ENCODE measurements around the gene CPEB4.

The CPEB4 gene

DNA sequence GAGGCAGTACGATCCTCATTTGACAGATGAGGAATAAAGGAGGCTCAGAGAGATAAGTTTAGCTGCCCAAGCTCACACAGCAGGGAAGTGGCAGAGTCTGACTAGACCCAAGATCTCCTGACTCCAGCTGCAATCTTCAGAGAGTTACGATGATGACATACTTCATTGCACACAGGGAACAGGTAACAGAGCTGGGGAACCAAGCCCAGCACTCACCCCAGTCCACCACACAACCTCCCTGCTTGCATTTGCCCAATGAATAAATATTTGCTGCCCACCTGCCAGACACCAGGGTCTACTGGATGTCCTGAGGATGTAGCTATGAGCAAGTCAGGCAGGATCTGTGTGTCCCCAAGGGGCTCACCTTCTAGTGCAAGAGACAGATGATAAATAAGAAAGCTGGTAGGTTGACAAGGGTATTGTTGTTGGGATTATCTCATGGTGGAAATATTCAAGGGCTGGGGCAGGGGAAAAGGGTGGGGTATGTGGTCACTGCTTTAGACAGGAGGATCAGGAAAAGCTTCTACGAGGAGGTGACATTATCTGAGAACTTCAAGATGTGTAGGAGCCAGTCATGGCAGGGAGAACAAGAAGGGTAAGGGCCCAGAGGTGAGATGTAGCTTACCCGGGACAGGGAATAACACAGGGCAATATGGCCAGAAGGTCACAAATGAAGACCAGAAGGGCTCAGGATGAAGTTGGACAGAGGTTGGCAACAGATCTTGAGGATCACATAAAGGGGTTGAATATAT is 28.6 kb upstream of the CPEB4 start:
- DNase-seq, result no peak

DNA sequence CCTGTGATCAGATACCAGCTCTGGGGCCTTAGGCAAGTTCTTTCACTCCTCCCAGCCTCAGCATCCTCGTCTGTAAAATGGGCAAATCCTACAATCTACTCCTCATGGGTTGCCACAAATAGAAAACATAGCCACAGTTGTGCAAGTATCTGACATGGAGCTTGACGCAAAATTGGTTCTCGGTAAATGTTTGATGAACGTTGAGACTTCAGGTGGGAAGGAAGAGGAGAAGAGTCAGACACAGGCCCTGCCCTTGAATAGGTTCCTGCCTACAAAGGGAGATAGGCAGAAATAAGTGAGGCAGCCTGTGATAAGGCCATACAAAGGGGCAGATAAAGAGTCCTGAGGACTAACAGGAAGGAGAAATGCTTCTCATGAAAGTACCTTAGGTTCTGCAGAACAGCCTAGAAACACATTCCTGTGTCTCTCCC is 26.1 kb upstream of the CPEB4 start:
- no peak for DNase-seq

GRCh38 chr5:173863359-173863758 is 24.8 kb upstream of the CPEB4 start:
- DNase-seq, result no peak

GRCh38 chr5:173864126-173865050 is 23.8 kb upstream of the CPEB4 start:
- no peak for DNase-seq

GRCh38 chr5:173866243-173866857 is 21.8 kb upstream of the CPEB4 start:
- no peak for DNase-seq

DNA sequence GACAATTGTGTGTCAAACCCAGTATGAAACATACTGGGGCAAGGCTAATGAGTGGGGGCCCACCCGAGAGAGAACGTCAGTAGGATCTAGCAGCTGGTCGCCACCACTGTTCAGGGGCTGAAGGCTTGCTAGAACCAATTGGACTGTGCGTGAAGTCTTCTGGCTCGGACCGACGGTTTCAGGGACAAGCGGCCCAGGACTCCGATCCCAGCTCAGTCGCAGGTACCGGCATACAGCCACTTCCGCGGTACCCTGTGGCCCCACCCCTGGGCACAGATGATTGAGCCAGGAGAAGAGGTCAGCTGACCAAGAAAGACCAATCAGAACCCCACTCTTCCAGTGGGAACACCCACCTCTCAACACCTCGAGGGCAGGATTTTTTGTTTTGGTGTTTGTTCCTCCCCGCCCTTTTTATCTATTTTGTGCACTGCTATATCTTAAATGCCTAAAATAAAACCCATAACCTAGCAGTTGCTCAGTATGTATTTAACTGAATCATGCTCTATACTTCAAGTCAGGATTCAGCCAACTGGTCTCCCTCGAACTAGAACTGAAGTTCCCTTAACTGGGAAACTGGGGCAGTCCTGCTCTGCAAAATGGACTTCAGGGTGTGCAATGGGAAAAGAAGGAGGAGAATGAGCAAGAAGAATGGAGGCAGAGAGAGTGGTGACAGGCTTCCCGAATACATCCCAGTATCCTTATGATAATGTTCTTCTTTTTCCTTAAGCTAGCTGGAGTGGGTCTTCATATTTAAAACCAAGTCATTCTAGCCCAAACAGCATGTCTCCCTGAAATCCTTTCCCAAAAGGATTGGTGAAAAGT is 21.1 kb upstream of the CPEB4 start:
- DNase-seq, result no peak

- DNase-seq, result no peak
Measured at GRCh38 chr5:173868096-173868880, 19.9 kb upstream of the CPEB4 start.

DNA sequence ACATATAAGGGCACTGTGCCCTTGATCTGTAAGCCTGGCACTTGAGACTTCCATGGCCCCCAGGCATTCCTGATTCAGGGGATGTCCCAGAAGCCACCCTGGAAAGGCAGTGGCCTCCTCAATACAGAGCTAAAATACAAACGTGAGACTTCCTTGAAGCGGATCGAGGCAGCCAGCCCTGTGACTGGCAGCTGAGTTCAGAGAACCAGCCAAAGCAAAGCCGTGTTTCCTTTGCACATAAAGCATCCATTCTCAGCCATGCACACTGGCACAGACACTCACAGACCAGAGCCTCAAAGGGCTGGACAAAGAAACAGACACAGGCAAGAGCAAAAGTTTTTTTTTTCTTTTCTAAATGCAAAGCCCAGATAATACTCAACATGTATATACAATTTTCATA is 18.8 kb upstream of the CPEB4 start:
- no peak for DNase-seq

GRCh38 chr5:173872957-173873305 is 15.2 kb upstream of the CPEB4 start:
- DNase-seq, result no peak

- DNase-seq, result no peak
Measured at GRCh38 chr5:173873306-173873922, 14.7 kb upstream of the CPEB4 start.

DNA sequence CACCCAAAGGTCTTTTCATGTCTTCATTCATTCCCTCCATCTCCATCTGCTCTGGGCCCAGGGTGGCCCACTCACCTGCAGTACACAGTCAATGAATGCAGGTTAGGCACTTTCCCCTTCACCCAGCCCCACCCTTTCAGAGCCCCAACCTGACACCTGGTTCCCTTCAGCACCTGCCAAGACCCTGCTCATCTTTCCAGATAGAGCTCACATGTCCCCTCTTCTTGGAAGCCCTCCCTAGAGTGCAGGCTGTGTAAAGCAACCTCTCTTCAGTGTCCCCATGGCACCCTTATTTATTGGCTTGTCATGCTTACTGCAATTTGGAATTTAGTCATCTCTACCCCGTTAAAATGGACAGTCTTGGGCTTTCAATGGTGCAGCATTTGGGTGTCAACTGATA is 13.0 kb upstream of the CPEB4 start:
- DNase-seq, result no peak

DNA sequence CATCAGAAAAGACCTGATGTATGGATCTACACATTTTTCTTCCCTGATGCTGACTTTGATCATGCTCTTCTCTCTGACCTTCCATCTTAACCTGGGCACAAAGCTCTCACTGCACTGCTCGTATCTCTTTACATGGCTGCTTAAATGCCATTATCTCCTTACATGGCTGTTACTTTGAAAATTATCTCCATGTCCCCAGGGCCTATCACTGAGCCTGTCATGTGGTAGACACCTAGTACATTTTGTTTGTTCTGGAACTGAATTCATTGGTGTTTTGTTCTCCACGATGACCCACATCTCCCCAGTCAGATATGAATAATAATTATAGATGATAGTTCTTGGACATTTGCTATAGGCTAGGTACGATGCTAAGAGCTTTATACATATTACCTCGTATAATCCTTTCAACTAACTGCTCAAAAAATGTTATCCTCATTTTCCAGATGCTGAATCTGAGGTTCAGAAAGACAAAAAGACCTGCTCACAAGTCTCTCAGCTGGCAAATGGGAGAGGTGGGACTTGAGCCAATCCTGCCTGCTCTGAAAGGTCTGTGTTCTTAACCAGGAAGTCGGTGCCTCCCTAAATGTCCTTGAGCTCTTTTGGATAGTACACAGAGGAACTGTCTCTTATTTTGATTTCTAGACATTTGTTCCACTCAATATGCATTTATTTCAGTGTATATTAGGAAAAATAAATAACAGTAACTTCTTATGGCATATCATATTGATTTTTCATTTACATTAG is 9.8 kb upstream of the CPEB4 start:
- peak; percentile 52 for DNase-seq

- no peak for DNase-seq
Measured at GRCh38 chr5:173880306-173880985, 7.7 kb upstream of the CPEB4 start.

GRCh38 chr5:173881811-173882575 is 6.2 kb upstream of the CPEB4 start:
- DNase-seq, result no peak

DNA sequence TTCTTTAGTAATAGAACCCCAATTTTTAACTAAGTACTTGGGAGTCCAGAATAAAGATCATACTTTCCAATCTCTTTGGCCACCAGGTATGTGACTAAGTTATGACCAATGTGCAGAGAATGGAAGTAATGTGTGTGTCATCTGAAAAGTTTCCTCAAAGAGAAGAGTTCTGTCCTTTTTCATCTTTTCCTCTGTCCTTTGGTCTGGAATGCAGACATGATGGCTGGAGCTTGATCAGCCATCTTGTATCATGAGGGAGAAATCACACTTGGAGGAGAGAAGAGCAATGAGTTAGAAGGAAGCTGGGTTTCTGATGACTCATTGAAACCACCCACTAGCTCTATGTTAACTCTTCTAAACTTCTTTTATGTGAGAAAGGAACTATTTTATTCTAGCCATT is 5.5 kb upstream of the CPEB4 start:
- DNase-seq, result no peak

DNA sequence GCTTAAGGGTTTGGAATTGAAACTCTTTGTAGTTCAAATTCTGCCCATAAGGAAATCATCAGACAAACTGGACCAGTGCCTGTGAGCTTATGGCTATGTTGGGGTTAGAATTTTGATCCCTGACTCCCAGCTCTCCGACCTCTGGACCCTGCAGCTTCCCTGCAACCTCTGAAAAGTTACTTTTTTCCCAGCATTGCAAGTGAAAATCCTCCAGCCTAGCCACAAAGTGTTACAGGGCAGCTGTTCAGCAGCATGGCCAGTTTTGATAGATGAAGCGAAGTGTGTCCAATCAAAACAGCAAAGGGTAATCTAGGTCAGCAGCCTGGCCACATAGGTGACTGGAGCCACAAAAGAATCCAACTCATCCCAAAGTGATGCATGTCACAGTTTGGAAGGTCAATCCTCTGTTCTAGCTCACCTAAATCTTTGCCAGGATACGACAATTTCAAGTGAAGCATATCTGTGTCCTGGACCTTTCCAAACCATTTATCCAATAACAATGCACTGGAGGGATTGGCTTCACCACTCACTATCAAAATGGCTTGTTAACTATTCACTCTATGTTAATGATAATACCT is 4.7 kb upstream of the CPEB4 start:
- DNase-seq, result no peak

GRCh38 chr5:173884402-173885053 is 3.6 kb upstream of the CPEB4 start:
- DNase-seq, result no peak

- no peak for DNase-seq
Measured at GRCh38 chr5:173885054-173885443, 3.1 kb upstream of the CPEB4 start.

Measured in NCI-H1092 (cell line).